GM12878 (cell line): ENCODE measurements around the gene LRRC57. TPM values are rescaled to one million over a fixed set of nuclear protein-coding genes. Genes with fewer than 3 reads are reported as not detected.

Experiments used
- ATAC-seq: fragments of 200-7000 bp; cut with Tn5 transposase; 3 replicates; pipeline ENCODE4 v1.9.1; 2020; ENCODE audit warnings: mild to moderate bottlenecking, moderate library complexity
- BruUV-seq: library from RNA; stranded (reverse); fragments of 400-500 nt; replicated peaks from 2 replicates; lab custom pipeline; 2021; lab: Mats Ljungman, UMichigan
- CTCF ChIA-PET: fragments of 300-600 bp; sonication (Branson Sonifier 250); formaldehyde crosslinking; extraction: SDS; loops from one replicate; lab custom pipeline; 2021; ENCODE audit warnings: inconsistent platforms; lab: Yijun Ruan, JAX
- POLR2A ChIA-PET: fragments of 350-600 bp; formaldehyde crosslinking; extraction: SDS; loops from one replicate; lab custom pipeline; 2021; ENCODE audit warnings: inconsistent platforms; lab: Charles Lee
- RAD21 ChIA-PET: fragments of 300-600 bp; sonication (Branson Sonifier 250); formaldehyde crosslinking; loops from one replicate; lab custom pipeline; 2023; ENCODE audit warnings: antibody characterized with exemption; ENCODE audit not compliant: unreplicated experiment; lab: Charles Lee
- SMC1A ChIA-PET: fragments of 300-600 bp; sonication (Branson Sonifier 250); formaldehyde crosslinking; loops from one replicate; lab custom pipeline; 2023; ENCODE audit not compliant: unreplicated experiment, uncharacterized antibody; lab: Charles Lee
- DNase-seq: peaks from one replicate; pipeline ENCODE4 v3.0.0-alpha.2; 2011; ENCODE audit warnings: low read depth, low spot score
- FAIRE-seq: peaks from 3 replicates; lab custom pipeline; 2011; peaks lifted over from hg19 to GRCh38; lab: Jason Lieb, UNC
- H2AFZ ChIP-seq: 2 replicates; pipeline ENCODE4 v1.6.0; 2011; ENCODE audit warnings: low read depth, low read length, control low read depth; ENCODE audit not compliant: control insufficient read depth
- H3K27ac ChIP-seq: 2 replicates; pipeline ENCODE4 v1.5.1; 2011; ENCODE audit warnings: control low read depth; ENCODE audit not compliant: control insufficient read depth, insufficient read depth
- H3K27me3 ChIP-seq, 2 experiments: replicated peaks in 1 of 2; 2 replicates each; pipeline versions ENCODE4 v1.6.0 to v1.6.1; 2011; ENCODE audit warnings: low read length in 1 of 2; ENCODE audit not compliant: control insufficient read depth in 2 of 2, insufficient read depth in 2 of 2
- H3K36me3 ChIP-seq, 2 experiments: 2 replicates each; pipeline ENCODE4 v1.5.1; 2011; ENCODE audit warnings: low read length in 1 of 2; ENCODE audit not compliant: control insufficient read depth in 2 of 2, insufficient read depth in 2 of 2
- H3K4me1 ChIP-seq: 2 replicates; pipeline ENCODE4 v1.6.1; 2011; ENCODE audit warnings: mild to moderate bottlenecking, low read length, moderate library complexity, mixed read lengths; ENCODE audit not compliant: control insufficient read depth, insufficient read depth
- H3K4me2 ChIP-seq: 2 replicates; pipeline ENCODE4 v1.6.0; 2011; ENCODE audit warnings: control low read depth; ENCODE audit not compliant: control insufficient read depth, insufficient read depth
- H3K4me3 ChIP-seq: fragments of 200-600 bp; sonication (generic); 2 replicates; pipeline ENCODE4 v1.5.1; 2016
- H3K79me2 ChIP-seq: 2 replicates; pipeline ENCODE4 v1.6.0; 2011; ENCODE audit warnings: low read length; ENCODE audit not compliant: control insufficient read depth, insufficient read depth
- H3K9ac ChIP-seq: 2 replicates; pipeline ENCODE4 v1.8.0; 2011; ENCODE audit warnings: low read length, control low read depth, mixed read lengths; ENCODE audit not compliant: control insufficient read depth, insufficient read depth
- H3K9me3 ChIP-seq: replicated peaks from 3 replicates; pipeline ENCODE4 v1.5.1; 2011; ENCODE audit warnings: mild to moderate bottlenecking, low read length; ENCODE audit not compliant: control insufficient read depth, insufficient read depth
- H4K20me1 ChIP-seq: 2 replicates; pipeline ENCODE4 v1.6.0; 2011; ENCODE audit not compliant: control insufficient read depth, insufficient read depth
- EGR1 ChIP-seq, 2 experiments: IDR thresholded peaks; 1 replicate in 1 of 2; 2 replicates in 1 of 2; pipeline ENCODE4 v1.6.1; 2011 to 2012; ENCODE audit warnings: low read depth in 2 of 2, low read length in 2 of 2, borderline replicate concordance in 1 of 2, mild to moderate bottlenecking in 1 of 2, moderate library complexity in 1 of 2
- HDAC2 ChIP-seq: fragments of 200-600 bp; sonication (generic); IDR thresholded peaks from 2 replicates; pipeline ENCODE4 v1.6.1; 2017
- MEF2B ChIP-seq: fragments of 450-650 bp; IDR thresholded peaks from 2 replicates; pipeline ENCODE4 v1.6.1; 2018; ENCODE audit warnings: mild to moderate bottlenecking, moderate library complexity; ENCODE audit not compliant: partially characterized antibody, poor library complexity, severe bottlenecking
- PAX5 ChIP-seq: IDR thresholded peaks from 2 replicates; pipeline ENCODE4 v1.6.1; 2011; ENCODE audit warnings: low read depth, low read length, borderline replicate concordance
- STAT1 ChIP-seq: fragments of 450-650 bp; conservative IDR thresholded peaks from 2 replicates; pipeline ENCODE4 v1.6.1; 2014; ENCODE audit warnings: antibody characterized with exemption, mild to moderate bottlenecking
- SUPT20H ChIP-seq: IDR thresholded peaks from 2 replicates; pipeline ENCODE4 v1.6.1; 2011; ENCODE audit warnings: low read depth, mild to moderate bottlenecking, low read length, moderate library complexity, borderline replicate concordance; ENCODE audit not compliant: control insufficient read depth
- TAF1 ChIP-seq: IDR thresholded peaks from 2 replicates; pipeline ENCODE4 v1.6.1; 2011; ENCODE audit warnings: mild to moderate bottlenecking, low read depth, low read length, borderline replicate concordance
- WRNIP1 ChIP-seq: IDR thresholded peaks from 2 replicates; pipeline ENCODE4 v1.6.1; 2011; ENCODE audit warnings: low read depth, low read length, improper control_type of control experiment, borderline replicate concordance
- ZBED1 ChIP-seq: IDR thresholded peaks from 2 replicates; pipeline ENCODE4 v1.6.1; 2016; ENCODE audit warnings: borderline replicate concordance
- ZNF622 ChIP-seq: fragments of 450-650 bp; IDR thresholded peaks from 2 replicates; pipeline ENCODE4 v1.6.1; 2017; ENCODE audit warnings: mild to moderate bottlenecking, inconsistent platforms
- WGBS: methylation state at CpG from one replicate; pipeline ENCODE4 v1.1.6; 2016; ENCODE audit warnings: low lambda C conversion rate; ENCODE audit not compliant: insufficient replicate concordance, insufficient coverage; ENCODE audit errors: missing lambda C conversion rate; 5-methylcytosine and 5-hydroxymethylcytosine counted together
- in situ Hi-C: fragments of 300-500 bp; cut with MboI; formaldehyde crosslinking; loops from 9 replicates; pipeline ENCODE4 v1.14.3; 2018; ENCODE audit warnings: mixed read lengths
- intact Hi-C: fragments of 100-400 bp; cut with micrococcal nuclease; formaldehyde crosslinking; loops from one replicate; pipeline ENCODE4 v1.14.2; 2022; ENCODE audit not compliant: unreplicated experiment
- polyA plus RNA-seq, 11 experiments: library from polyadenylated mRNA; depleted of rRNA in 4 of 11; unstranded in 6 of 11; stranded (reverse) in 5 of 11; fragments of >200 nt; fragmentation: Nextera tagmentation in 4 of 11; fragmentation: Illumina TruSeq in 1 of 11; extraction: Ambion mirVana in 4 of 11; extraction: Trizol in 1 of 11; gene quantifications; 1 replicate in 1 of 11; 2 replicates in 10 of 11; pipeline versions ENCODE4 v1.2.1 to v1.2.3, GENCODE V29; 2011 to 2016; ENCODE audit warnings: inconsistent platforms in 2 of 11, missing spikeins in 2 of 11, low read depth in 1 of 11
- total RNA-seq, 4 experiments: library from RNA; depleted of rRNA in 3 of 4; stranded (reverse); fragments of >200 nt in 3 of 4; fragmentation: Illumina TruSeq in 1 of 4; extraction: Trizol in 1 of 4; gene quantifications; 2 replicates each; pipeline versions ENCODE4 v1.2.1 to v1.2.3, GENCODE V29; 2013 to 2021
- TF ChIP-seq, protein P1 (sequence below): IDR thresholded peaks from 2 replicates; pipeline ENCODE4 v1.6.1; 2012; ENCODE audit warnings: improper control_type of control experiment, low read depth, low read length; ENCODE audit not compliant: insufficient replicate concordance

The LRRC57 gene
- total and polyA plus RNA-seq, 10 of the 15 experiments (the other 5 are each of a cell fraction or from before 2014, with no cell fraction given): 5.2 to 15.7 (median 9.6) TPM

DNA sequence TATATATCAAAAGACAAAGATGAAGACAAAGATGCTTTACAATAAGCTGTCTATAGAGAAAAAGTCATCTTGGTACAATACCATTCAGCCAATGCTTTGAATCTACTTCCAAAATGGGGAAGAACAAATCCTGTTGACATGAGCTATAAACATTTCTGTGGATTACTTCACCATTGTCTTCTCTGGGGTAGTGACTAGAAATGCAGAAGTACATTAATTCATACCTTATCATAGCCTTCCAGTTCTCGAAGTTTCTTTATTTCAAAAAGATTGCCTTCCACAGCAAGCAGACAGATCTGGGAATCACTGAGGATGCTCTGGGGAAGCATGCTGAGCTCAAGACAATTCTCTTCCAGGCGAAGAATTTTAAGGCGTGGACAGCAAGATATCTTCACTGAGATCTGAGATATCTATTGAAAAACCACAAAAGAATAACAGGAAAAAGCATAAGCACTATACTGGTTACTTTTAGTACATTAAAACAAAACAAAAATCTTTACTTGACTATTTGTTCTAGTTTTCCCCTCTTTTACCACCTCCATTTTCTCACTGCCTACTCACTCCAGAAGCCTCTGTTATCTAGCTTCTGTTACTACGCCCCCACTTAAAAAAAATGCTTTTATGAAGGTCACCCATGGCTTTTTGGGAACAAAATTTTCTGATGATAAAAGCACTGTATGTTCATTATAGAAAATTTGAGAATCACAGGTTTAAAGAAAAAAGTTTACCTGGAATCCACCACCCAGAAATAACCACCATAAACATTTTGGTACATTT, 3.6 kb downstream of the LRRC57 start (continued):
- TF ChIP-seq, protein P1, sequence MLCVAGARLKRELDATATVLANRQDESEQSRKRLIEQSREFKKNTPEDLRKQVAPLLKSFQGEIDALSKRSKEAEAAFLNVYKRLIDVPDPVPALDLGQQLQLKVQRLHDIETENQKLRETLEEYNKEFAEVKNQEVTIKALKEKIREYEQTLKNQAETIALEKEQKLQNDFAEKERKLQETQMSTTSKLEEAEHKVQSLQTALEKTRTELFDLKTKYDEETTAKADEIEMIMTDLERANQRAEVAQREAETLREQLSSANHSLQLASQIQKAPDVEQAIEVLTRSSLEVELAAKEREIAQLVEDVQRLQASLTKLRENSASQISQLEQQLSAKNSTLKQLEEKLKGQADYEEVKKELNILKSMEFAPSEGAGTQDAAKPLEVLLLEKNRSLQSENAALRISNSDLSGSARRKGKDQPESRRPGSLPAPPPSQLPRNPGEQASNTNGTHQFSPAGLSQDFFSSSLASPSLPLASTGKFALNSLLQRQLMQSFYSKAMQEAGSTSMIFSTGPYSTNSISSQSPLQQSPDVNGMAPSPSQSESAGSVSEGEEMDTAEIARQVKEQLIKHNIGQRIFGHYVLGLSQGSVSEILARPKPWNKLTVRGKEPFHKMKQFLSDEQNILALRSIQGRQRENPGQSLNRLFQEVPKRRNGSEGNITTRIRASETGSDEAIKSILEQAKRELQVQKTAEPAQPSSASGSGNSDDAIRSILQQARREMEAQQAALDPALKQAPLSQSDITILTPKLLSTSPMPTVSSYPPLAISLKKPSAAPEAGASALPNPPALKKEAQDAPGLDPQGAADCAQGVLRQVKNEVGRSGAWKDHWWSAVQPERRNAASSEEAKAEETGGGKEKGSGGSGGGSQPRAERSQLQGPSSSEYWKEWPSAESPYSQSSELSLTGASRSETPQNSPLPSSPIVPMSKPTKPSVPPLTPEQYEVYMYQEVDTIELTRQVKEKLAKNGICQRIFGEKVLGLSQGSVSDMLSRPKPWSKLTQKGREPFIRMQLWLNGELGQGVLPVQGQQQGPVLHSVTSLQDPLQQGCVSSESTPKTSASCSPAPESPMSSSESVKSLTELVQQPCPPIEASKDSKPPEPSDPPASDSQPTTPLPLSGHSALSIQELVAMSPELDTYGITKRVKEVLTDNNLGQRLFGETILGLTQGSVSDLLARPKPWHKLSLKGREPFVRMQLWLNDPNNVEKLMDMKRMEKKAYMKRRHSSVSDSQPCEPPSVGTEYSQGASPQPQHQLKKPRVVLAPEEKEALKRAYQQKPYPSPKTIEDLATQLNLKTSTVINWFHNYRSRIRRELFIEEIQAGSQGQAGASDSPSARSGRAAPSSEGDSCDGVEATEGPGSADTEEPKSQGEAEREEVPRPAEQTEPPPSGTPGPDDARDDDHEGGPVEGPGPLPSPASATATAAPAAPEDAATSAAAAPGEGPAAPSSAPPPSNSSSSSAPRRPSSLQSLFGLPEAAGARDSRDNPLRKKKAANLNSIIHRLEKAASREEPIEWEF: no peak
- no peak for TF ChIP-seq WRNIP1
- TF ChIP-seq MEF2B: no peak
- TF ChIP-seq HDAC2: no peak
- TF ChIP-seq STAT1: no peak
- TF ChIP-seq, all 136 proteins: peak for 0

DNA sequence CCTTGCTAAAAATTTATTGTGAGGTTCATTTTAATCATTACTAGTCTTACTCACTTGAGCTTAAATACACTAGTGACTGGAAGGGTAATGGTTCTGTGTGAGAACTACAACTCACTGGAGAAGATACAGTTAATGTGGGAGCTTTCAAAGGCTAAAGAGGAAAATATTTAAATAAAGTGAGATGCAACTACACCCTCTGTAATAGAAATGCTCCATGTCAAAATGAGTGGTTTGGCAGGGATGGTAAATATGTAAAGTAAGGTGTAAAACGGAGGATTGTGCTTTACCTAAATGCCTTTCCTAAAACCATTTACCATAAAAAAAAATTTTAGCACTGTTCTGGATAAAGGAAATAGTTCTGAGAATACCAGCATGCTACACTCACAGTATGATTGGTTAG, 15.3 kb downstream of the LRRC57 start:
- H3K79me2 ChIP-seq: no peaks in the 10 kb centered on the region
- in situ Hi-C loops (no loop called here), intact Hi-C loops (no loop called here)
- ATAC-seq (no peak), DNase-seq (no peak), FAIRE-seq (no peak)
- H3K4me2 ChIP-seq: no peak overlapping the region
- BruUV-seq: no TSS peak
- H3K9me3 ChIP-seq: no peaks in the 10 kb centered on the region
- H3K4me1 ChIP-seq: no peaks in the 10 kb centered on the region
- no peaks in the 10 kb centered on the region for H3K27me3 ChIP-seq
- SMC1A ChIA-PET: interaction anchor here (1.2 to 8.1 kb wide), 2 partner anchors 14 to 119 kb away, joined by 4 to 45 read pairs; partner anchors contain the start of genes HAUS2 and LRRC57
- 100% methylated on average over 1 of the region's 1 CpG for WGBS
- RAD21 ChIA-PET: interaction anchor here (1.2 kb wide), 1 partner anchor 14 kb away, joined by 3 read pairs; no protein-coding TSS in a partner anchor
- POLR2A ChIA-PET: interaction anchor here (1.2 to 2.9 kb wide), 2 partner anchors 13 to 15 kb away, joined by 4 to 13 read pairs; partner anchors contain the start of genes HAUS2 and LRRC57
- H3K36me3 ChIP-seq: peaks cover 0 to 12% of the 10 kb centered on the region in 2 experiments
- no peak overlapping the region for H3K4me3 ChIP-seq
- no peaks in the 10 kb centered on the region for H4K20me1 ChIP-seq
- CTCF ChIA-PET: interaction anchor here (0.6 to 0.8 kb wide), 2 partner anchors 24 to 478 kb away, joined by 3 to 4 read pairs; no protein-coding TSS in a partner anchor
- H3K27ac ChIP-seq: no peak overlapping the region
- H3K9ac ChIP-seq: no peak overlapping the region
- H2AFZ ChIP-seq: no peak overlapping the region
- TF ChIP-seq EGR1 (IDR thresholded peaks at IDR 0.05; ENCODE audit: borderline replicate concordance in 1 of 2, low read depth in 2 of 2, low read length in 2 of 2) (no peak), ZBED1 (no peak), TAF1 (no peak), PAX5 (no peak), ZNF622 (no peak), SUPT20H (no peak)
